ENCODE measurements around the gene PARD3.

- TF ChIP-seq, protein P1, sequence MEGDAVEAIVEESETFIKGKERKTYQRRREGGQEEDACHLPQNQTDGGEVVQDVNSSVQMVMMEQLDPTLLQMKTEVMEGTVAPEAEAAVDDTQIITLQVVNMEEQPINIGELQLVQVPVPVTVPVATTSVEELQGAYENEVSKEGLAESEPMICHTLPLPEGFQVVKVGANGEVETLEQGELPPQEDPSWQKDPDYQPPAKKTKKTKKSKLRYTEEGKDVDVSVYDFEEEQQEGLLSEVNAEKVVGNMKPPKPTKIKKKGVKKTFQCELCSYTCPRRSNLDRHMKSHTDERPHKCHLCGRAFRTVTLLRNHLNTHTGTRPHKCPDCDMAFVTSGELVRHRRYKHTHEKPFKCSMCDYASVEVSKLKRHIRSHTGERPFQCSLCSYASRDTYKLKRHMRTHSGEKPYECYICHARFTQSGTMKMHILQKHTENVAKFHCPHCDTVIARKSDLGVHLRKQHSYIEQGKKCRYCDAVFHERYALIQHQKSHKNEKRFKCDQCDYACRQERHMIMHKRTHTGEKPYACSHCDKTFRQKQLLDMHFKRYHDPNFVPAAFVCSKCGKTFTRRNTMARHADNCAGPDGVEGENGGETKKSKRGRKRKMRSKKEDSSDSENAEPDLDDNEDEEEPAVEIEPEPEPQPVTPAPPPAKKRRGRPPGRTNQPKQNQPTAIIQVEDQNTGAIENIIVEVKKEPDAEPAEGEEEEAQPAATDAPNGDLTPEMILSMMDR (conservative IDR thresholded peaks at IDR 0.05; ENCODE audit: low read length), result no peak
- TF ChIP-seq EZH2phosphoT487 (IDR thresholded peaks at IDR 0.05; ENCODE audit: borderline replicate concordance), result no peak
Measured at GRCh38 chr10:34106356-34106885, 708.7 kb downstream of the PARD3 start.

All from Loucy (cell line).